ENCODE results near the gene GIT2. TPM values are rescaled to one million over a fixed set of nuclear protein-coding genes. Genes with fewer than 3 reads are reported as not detected.

The GIT2 gene
- total and polyA plus RNA-seq, 3 donors from 2014 or later = 47.2 to 51.9 (median 47.2) TPM

- H3K36me3 ChIP-seq (ENCODE audit: low read depth, missing control alignments) = peaks cover 3% of the 10 kb centered on the region
- no peaks in the 10 kb centered on the region for H3K27me3 ChIP-seq
- no peak overlapping the region for H3K27ac ChIP-seq
- no peak overlapping the region for H3K4me3 ChIP-seq
- H3K4me1 ChIP-seq = no peaks in the 10 kb centered on the region
- intact Hi-C loops (cut with DNase I; ENCODE audit: low total_unique reads) = no loop called here
- H3K9me3 ChIP-seq = no peaks in the 10 kb centered on the region
- TF ChIP-seq CTCF (IDR thresholded peaks at IDR 0.05) (no peak), POLR2A (IDR thresholded peaks at IDR 0.05) (no peak)
- WGBS, 2 donors = 92 to 97% methylated on average over 5 of the region's 5 CpGs
- no peak for DNase-seq
These were observed 14.9 kb downstream of the GIT2 start for GRCh38 chr12:109981311-109981710.

GRCh38 chr12:109972821-109973220 is 23.3 kb downstream of the GIT2 start:
- H3K9me3 ChIP-seq = no peaks in the 10 kb centered on the region
- 93 to 96% methylated on average over 4 of the region's 4 CpGs for WGBS, 2 donors
- intact Hi-C loops (cut with DNase I; ENCODE audit: low total_unique reads) = no loop called here
- no peak overlapping the region for H3K4me3 ChIP-seq
- TF ChIP-seq POLR2A (IDR thresholded peaks at IDR 0.05) (no peak), CTCF (IDR thresholded peaks at IDR 0.05) (no peak)
- H3K27ac ChIP-seq = no peak overlapping the region
- no peak for DNase-seq
- H3K36me3 ChIP-seq (ENCODE audit: low read depth, missing control alignments) = no peaks in the 10 kb centered on the region
- H3K4me1 ChIP-seq = no peaks in the 10 kb centered on the region
- H3K27me3 ChIP-seq = no peaks in the 10 kb centered on the region

DNA sequence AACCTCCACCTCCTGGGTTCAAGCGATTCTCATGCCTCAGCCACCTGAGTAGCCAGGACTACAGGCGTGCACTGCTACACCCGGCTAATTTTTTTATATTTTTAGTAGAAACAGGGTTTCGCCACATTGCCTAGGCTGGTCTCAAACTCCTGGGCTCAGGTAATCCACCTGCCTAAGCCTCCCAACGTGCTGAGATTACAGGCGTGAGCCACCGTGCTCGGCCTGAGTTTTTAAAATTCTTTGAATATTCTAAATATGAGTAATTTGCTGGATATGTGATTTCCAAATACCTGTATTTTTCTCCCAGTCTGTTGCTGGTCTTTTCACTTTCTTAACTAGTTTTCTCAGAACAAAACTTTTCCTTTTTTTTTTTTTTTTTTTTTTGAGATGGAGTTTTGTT is 27.4 kb downstream of the GIT2 start:
- Histone ChIP-seq H3K36me3 (ENCODE audit: low read depth, missing control alignments) (no peaks in the 10 kb centered on the region), H3K4me3 (no peak overlapping the region), H3K27me3 (no peaks in the 10 kb centered on the region), H3K4me1 (no peaks in the 10 kb centered on the region), H3K27ac (no peak overlapping the region), H3K9me3 (no peaks in the 10 kb centered on the region)
- intact Hi-C loops (cut with DNase I; ENCODE audit: low total_unique reads) = no loop called here
- DNase-seq = no peak
- 94 to 96% methylated on average over 8 of the region's 8 CpGs for WGBS, 2 donors
- no peak for TF ChIP-seq CTCF (IDR thresholded peaks at IDR 0.05)
- TF ChIP-seq POLR2A (IDR thresholded peaks at IDR 0.05) = no peak

GRCh38 chr12:109968032-109968420 is 28.1 kb downstream of the GIT2 start:
- TF ChIP-seq CTCF (IDR thresholded peaks at IDR 0.05) (no peak), POLR2A (IDR thresholded peaks at IDR 0.05) (no peak)
- no peaks in the 10 kb centered on the region for H3K27me3 ChIP-seq
- intact Hi-C loops (cut with DNase I; ENCODE audit: low total_unique reads) = no loop called here
- H3K9me3 ChIP-seq = no peaks in the 10 kb centered on the region
- H3K36me3 ChIP-seq (ENCODE audit: low read depth, missing control alignments) = no peaks in the 10 kb centered on the region
- no peak overlapping the region for H3K27ac ChIP-seq
- no peaks in the 10 kb centered on the region for H3K4me1 ChIP-seq
- 94 to 98% methylated on average over 2 of the region's 2 CpGs for WGBS, 2 donors
- no peak overlapping the region for H3K4me3 ChIP-seq
- DNase-seq = no peak

DNA sequence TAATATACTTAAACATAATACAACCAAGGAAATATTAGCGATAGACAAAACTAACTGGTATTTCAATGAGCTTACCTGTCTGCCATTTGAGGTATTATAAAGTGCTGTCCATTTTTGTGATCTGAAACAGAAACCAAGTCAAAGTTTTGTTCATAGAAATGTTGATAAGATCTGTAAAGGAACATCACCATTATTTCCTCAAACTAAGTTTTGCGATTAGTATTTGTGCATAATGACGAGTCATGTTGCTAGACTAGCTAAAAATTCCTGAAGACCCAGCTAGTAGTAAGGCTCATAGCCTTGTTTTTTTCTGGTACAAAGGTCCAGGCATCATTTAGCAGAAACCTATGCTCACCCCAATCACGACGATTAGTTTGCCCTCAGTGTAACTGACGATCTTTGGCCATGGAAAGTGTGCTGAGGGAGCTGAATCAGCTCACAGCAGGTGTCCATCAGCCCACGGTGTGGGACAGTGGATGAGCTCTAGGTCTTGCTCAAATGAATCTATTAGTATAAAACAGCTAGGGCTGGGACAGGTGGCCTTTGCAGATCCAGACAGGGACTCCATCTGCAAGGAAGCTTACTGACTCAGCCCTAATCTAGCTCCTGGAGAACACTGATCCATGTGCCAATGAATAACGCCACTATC is 28.7 kb downstream of the GIT2 start:
- Histone ChIP-seq H3K27ac (no peak overlapping the region), H3K4me3 (no peak overlapping the region), H3K27me3 (no peaks in the 10 kb centered on the region), H3K4me1 (no peaks in the 10 kb centered on the region), H3K36me3 (ENCODE audit: low read depth, missing control alignments) (no peaks in the 10 kb centered on the region), H3K9me3 (no peaks in the 10 kb centered on the region)
- no peak for DNase-seq
- WGBS, 2 donors = 86% methylated on average over 8 of the region's 8 CpGs
- intact Hi-C loops (cut with DNase I; ENCODE audit: low total_unique reads) = no loop called here
- TF ChIP-seq CTCF (IDR thresholded peaks at IDR 0.05) (no peak), POLR2A (IDR thresholded peaks at IDR 0.05) (no peak)
